T-helper 22 cell (primary cell): ENCODE results near the gene FOXD4L3.
"Not testable (repeated sequence)": the region's sequence is repeated elsewhere in the genome, so short reads cannot be mapped to it uniquely, and the experiment has no call there.

ENCODE experiments used
- DNase-seq: peaks from one replicate; pipeline ENCODE4 v3.0.0-alpha.2; 2020; ENCODE audit warnings: low read depth

FOXD4L3 gene

DNA sequence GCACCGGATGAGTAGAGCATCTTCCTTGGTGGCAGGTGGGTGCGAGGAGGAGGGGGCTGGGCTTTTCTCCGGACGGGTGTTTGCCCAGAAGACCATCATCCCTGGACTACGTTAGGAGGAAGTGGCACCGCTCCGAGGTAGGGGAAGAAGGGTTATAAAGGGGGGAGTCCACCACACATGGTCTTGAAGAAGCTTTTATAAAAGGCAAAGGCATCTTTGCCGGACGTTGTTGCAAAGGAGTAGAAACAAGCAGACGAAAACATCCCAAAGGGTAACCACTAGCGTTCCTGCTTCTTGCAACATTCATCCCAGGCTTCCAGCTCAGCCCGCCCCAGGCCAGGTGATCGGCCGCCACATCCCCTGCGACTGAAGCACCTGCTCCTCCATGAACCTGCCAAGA, at the start of gene FOXD4L3:
Gene FOXD4L3 (plus strand): TSS at position 301 of the 400 bp plus-strand sequence. CDS start 85 bp downstream, at position 386.
- DNase-seq, result not testable (repeated sequence)

GRCh38 chr9:68281041-68281440, 21.6 kb upstream of the FOXD4L3 start:
- not testable (repeated sequence) for DNase-seq

- not testable (repeated sequence) for DNase-seq
These were observed 1.1 kb downstream of the FOXD4L3 start for GRCh38 chr9:68303771-68304170.

GRCh38 chr9:68304212-68304611, 1.5 kb downstream of the FOXD4L3 start:
- not testable (repeated sequence) for DNase-seq

- DNase-seq, result not testable (repeated sequence)
These were observed 2.1 kb downstream of the FOXD4L3 start for GRCh38 chr9:68304777-68305176.

- not testable (repeated sequence) for DNase-seq
These were observed 3.1 kb downstream of the FOXD4L3 start for GRCh38 chr9:68305680-68306285.

DNA sequence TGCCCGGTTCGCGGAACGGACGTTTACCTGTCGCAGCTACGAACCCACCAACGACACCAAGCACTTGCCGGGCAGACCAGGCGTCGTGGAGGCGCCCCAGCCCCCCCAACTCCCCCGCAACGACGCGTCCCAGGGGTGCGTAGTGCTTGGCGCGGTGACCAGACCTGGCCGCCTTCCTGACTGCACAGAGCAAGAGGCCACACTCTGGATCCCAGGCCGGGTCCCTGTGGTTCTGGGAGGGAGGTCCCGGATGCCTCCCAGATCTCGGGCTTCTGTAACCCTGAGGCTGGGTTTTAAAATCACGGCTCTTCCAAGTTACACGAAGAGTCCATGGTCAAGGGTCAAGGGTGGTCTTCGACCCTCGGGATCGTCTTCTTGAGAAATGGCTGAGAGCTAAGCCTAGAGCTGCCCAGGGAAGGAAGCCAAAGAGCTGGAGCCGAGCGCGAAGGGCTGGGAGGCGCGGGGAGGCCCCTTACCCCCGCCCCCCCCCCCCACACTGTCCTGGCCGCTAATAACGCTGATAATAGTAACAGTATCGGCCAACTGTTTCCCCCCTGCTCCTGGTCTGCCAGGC, 3.8 kb downstream of the FOXD4L3 start:
- DNase-seq, result not testable (repeated sequence)

DNA sequence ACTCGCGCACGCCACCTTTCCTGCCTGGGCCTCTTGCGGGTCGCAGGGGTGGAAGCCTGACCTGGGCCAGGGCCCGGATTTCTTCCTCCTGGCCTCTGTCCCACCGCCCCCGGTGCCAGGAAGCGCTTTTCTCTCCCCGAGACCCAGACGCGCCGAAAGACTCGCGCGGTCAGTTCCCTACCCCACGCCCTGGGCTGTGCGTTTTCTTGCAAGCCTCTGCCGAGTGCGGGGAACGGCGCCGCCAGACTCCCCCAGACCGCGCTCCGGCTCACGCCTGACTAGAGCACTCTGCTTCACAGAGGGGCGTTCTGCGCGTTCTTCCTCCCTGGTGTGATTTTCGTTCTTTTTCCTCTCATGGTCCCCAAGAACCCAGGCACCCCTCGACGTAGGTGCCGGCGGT, 4.5 kb downstream of the FOXD4L3 start:
- not testable (repeated sequence) for DNase-seq

DNA sequence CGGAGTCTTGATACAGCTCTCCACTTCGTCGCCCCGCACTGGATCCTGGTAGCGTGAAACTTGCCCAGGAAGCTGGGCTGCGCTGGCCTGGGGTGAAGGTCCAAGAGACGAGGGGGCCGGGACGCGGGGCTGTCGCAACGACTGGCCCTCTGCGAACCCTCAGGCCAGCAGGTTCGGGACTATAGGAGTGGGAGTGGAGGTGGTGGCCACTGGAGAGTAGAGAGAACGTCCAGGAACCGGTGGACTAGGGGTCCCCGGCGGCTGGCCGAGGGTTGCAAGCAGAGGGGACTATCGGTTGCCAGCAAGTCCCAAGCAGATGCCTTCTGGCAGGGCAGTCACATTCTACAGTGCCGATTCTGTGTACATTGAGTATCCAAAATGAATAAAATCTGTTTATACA, 5.0 kb downstream of the FOXD4L3 start:
- not testable (repeated sequence) for DNase-seq

GRCh38 chr9:68311208-68311607, 8.5 kb downstream of the FOXD4L3 start:
- not testable (repeated sequence) for DNase-seq

- DNase-seq, result not testable (repeated sequence)
These were observed 15.5 kb downstream of the FOXD4L3 start for GRCh38 chr9:68318209-68318608.

GRCh38 chr9:68323749-68324148, 21.1 kb downstream of the FOXD4L3 start:
- DNase-seq, result not testable (repeated sequence)

DNA sequence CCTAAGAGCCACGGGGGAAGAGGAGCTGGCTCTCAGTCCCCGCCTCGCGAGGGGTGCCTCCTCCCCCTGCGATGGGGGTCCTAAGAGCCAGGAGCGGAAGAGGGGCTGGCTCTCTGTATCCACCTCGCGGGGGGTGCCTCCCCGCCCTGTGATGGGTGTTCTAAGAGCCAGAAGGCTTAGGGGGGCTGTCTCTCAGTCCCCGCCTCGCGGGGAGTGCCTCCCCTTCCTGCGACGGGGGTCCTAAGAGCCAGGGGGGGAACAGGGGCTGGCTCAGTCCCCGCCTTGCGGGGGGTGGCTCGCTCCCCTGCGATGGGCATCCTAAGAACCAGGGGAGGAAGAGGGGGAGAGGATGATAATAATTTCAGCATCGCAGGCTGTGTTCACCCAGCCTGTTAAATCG, 21.9 kb downstream of the FOXD4L3 start:
- DNase-seq, result not testable (repeated sequence)

DNA sequence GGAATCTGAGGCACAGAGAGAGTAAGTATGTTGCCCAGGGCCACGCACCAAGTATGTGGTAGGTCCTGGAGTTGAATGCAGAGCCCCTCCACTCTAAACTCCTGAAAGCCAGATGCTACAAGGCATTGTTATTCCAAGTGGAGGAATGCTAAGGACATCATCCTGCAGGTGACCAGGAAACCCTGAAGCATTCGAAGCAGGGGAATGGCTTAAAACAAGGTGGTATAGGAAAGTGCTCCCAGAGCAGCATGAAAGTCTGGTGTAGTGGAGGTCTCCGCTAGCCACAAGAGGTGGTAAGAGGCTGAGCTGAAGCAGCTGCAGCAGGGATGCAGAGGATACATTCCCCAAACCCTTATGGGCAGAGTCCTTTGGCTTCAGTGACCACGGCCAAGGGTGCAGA, 26.4 kb downstream of the FOXD4L3 start:
- not testable (repeated sequence) for DNase-seq

GRCh38 chr9:68330531-68331173, 28.0 kb downstream of the FOXD4L3 start:
- not testable (repeated sequence) for DNase-seq

DNA sequence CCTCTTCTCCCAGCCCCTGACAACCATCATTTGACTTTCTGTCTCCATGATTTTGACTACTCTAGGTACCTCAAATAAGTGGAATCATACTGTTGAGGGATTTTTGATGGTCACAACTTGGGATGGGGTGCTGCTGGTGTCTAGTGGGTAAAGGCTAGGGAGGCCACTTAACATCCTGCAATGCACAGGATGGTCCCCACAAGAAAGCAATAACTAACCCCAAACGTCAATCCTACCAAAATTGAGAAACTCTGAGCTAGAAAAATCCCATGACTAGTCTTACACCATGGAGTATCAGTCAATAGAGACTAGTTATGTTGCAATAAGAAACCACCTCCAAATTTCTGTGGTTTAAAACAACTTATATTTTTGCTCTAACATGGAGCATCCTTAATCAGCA, 29.5 kb downstream of the FOXD4L3 start:
- not testable (repeated sequence) for DNase-seq

DNA sequence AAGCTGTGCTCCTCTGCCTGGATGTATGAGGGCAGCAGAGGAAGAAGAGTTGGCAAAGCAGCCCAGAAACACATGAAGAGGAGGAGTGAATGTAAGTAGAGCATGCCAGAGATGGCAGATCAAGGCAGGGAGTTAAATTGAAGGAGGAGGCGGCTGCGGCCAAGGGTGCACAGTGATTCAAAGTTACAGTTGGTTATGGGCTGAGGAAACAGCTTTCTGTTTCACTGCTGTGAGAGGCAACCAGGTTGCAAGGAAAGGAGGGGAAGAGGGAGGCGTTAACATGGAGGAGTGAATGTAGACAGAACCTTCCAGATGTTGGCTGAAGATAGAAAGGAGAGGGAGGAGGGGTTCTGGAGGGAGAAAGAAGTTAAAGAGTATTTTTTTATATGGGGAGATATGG, 33.3 kb downstream of the FOXD4L3 start:
- DNase-seq, result not testable (repeated sequence)

DNA sequence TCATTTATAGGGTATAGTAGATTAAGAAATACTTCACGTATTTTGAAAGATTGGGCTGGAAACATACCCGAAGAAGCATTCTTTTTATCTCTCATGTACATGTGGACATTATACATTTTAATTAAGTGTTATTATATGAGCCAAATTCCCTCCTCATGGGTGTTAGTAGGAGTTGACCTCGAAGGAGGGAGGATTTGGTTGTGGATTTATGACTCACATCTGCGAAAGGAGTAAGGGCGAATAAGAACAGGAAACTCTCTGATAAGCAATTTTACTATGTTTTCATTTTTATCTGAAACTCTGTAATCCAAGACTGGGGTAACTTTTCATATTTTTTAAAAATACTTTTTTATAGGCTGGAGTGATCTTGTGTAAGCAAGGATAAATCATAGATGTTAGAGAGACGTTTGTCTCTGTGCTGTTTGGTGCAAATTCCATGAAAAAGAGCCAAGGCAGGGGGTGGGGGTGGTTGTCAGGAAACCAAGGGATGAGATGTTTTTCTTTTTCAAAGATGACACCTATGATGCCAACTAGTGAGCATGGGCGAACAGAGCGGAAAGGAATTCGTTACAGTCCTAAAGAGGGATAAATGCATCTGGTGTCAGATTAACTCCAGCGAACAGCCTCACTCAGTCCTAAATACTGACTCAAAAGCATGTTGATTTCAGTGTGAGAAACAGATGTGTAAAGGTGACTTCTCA, 34.1 kb downstream of the FOXD4L3 start:
- DNase-seq, result not testable (repeated sequence)

DNA sequence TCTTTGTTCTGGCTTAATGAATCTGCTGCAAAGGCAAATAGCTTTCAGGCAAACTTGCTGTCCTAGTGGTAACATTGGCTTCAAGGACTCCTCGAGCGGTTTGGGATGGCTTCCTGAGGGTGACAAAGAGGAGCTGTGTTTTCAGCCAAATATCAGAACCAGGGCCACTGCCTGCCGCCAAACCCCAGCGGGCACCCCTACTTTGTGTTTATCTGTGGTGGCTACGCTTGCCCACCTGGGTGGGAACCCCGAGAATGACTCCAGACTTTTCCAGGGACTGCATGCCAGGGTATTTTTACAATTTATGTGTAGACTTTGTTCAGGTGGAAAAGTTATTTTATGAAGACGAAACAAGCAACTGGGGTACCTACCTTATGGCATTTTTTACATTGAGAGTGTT, 35.3 kb downstream of the FOXD4L3 start:
- DNase-seq, result not testable (repeated sequence)

DNA sequence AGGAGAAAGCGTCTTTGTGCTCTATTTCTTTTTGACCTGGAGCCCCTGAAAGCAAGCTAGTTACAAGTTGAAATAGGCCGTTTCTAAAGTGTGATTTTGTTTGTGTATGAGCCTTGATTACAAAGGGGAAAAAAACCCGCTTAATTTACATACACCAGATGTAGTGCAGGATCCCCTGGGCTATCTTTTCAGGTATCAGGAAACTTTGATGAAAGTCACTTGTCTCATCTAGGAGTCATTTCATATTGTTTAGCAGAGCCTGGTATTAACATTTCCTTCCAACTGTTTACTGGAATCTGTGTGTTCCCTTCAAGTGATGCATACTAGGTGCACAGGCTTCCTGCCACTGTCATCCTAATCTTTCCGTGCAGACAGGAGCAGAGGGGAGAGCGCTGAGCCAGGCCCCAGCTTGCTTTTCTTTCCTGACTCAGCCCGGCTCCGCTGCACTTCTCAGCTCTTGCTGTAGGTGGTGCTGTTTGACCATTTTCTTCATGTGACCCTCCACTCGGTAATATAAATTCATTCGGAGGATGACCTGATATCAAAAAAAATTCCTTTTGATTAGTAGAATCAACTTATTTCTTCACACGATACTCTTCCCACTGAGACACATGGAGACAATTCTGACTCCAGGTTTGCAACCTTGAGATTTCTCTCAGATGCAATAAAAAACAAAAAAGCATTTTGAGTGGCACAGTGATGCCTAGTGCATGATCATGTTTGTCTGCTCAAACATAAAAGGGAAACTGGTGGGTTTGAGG, 39.8 kb downstream of the FOXD4L3 start:
- not testable (repeated sequence) for DNase-seq

DNA sequence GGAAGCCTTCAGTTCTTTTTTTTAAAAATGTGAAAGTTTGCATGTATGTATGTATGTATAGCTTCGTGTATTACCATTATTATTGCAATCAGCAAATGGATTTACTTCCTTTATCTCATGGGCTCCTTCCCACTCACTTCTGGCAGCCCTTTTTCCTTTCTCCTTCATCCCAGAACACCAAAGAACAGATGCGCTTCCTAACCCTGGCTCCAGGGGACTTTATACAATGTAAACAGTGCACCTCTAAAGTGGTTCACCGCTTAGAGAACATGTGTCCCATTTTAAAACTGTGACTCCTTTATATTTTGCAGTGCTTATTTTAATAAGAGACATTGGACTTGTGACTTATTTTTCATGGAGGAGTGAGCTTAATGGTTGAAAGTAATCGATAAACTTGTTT, 40.6 kb downstream of the FOXD4L3 start:
- not testable (repeated sequence) for DNase-seq

GRCh38 chr9:68343992-68344391, 41.3 kb downstream of the FOXD4L3 start:
- DNase-seq, result not testable (repeated sequence)
